HepG2 (cell line): ENCODE results near the gene WWC2. TPM values are rescaled to one million over a fixed set of nuclear protein-coding genes. Genes with fewer than 3 reads are reported as not detected.

Experiments
- ARID4A ChIP-seq: sonication (generic); formaldehyde crosslinking; IDR thresholded peaks from 2 replicates; pipeline ENCODE4 v1.5.0; 2020; ENCODE audit warnings: mild to moderate bottlenecking, missing genetic modification reagents, borderline replicate concordance
- ETV5 ChIP-seq: IDR thresholded peaks from 2 replicates; pipeline ENCODE4 v1.6.1; 2018; ENCODE audit warnings: missing biosample characterization, missing genetic modification reagents, inconsistent platforms, borderline replicate concordance
- EZH2 ChIP-seq: conservative IDR thresholded peaks from 2 replicates; pipeline ENCODE4 v1.6.1; 2012; ENCODE audit warnings: mild to moderate bottlenecking, low read depth, low read length, moderate library complexity
- TEAD2 ChIP-seq: sonication (generic); formaldehyde crosslinking; IDR thresholded peaks from 2 replicates; pipeline ENCODE4 v1.9.0; 2021; ENCODE audit warnings: missing genetic modification reagents
- TFAP4 ChIP-seq: sonication (generic); IDR thresholded peaks from 2 replicates; pipeline ENCODE4 v1.6.1; 2016; ENCODE audit warnings: low read depth, borderline replicate concordance
- ZBTB39 ChIP-seq: sonication (generic); formaldehyde crosslinking; IDR thresholded peaks from 2 replicates; pipeline ENCODE4 v1.5.0; 2020; ENCODE audit warnings: missing genetic modification reagents
- ZBTB44 ChIP-seq: sonication (generic); formaldehyde crosslinking; IDR thresholded peaks from 2 replicates; pipeline ENCODE4 v1.4.0; 2020; ENCODE audit warnings: missing genetic modification reagents
- ZNF24 ChIP-seq: fragments of 450-650 bp; IDR thresholded peaks from 2 replicates; pipeline ENCODE4 v1.6.1; 2017; ENCODE audit warnings: antibody characterized with exemption, mild to moderate bottlenecking
- ZNF547 ChIP-seq: sonication (generic); formaldehyde crosslinking; IDR thresholded peaks from 2 replicates; pipeline ENCODE4 v1.5.1; 2020; ENCODE audit warnings: mild to moderate bottlenecking, missing genetic modification reagents
- polyA plus RNA-seq, 8 experiments: library from polyadenylated mRNA; depleted of rRNA in 3 of 8; stranded (reverse) in 7 of 8; unstranded in 1 of 8; fragments of >200 nt; fragmentation: Illumina TruSeq in 4 of 8; extraction: Trizol in 4 of 8; gene quantifications; 2 replicates each; pipeline versions ENCODE4 v1.2.1 to v1.2.3, GENCODE V29; 2011 to 2016; ENCODE audit warnings: low read depth in 4 of 8, missing spikeins in 1 of 8, mixed read lengths in 1 of 8; ENCODE audit not compliant: insufficient read depth in 1 of 8
- total RNA-seq, 5 experiments: library from RNA; depleted of rRNA; stranded (reverse); fragments of >200 nt; fragmentation: Illumina TruSeq; extraction: Trizol; gene quantifications; 2 replicates each; pipeline ENCODE4 v1.2.3, GENCODE V29; 2016; ENCODE audit warnings: low read depth in 1 of 5
- TF ChIP-seq, protein P1 (sequence below): sonication (generic); formaldehyde crosslinking; conservative IDR thresholded peaks from 2 replicates; pipeline ENCODE4 v1.4.0; 2020; ENCODE audit warnings: missing genetic modification reagents

The WWC2 gene
- total and polyA plus RNA-seq, 2 of the 13 experiments (the other 11 are each of a cell fraction or from before 2014, with no cell fraction given): 40.0 to 50.1 TPM

GRCh38 chr4:183072176-183072575 lies 26.9 kb upstream of the WWC2 start (continued):
- TF ChIP-seq ARID4A (no peak), ZNF547 (CRISPR knock-in tag) (no peak), ZNF24 (no peak), ZBTB44 (no peak), ZBTB39 (CRISPR knock-in tag) (no peak), TFAP4 (no peak), TEAD2 (CRISPR knock-in tag) (no peak), ETV5 (CRISPR knock-in tag) (no peak), EZH2 (no peak)
- TF ChIP-seq, protein P1, sequence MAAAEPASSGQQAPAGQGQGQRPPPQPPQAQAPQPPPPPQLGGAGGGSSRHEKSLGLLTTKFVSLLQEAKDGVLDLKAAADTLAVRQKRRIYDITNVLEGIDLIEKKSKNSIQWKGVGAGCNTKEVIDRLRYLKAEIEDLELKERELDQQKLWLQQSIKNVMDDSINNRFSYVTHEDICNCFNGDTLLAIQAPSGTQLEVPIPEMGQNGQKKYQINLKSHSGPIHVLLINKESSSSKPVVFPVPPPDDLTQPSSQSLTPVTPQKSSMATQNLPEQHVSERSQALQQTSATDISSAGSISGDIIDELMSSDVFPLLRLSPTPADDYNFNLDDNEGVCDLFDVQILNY: no peak
